ENCODE results near the gene PERM1. TPM values are rescaled to one million over a fixed set of nuclear protein-coding genes. Genes with fewer than 3 reads are reported as not detected.

The PERM1 gene
- total and polyA plus RNA-seq, 8 donors: 0.27 to 0.45 (median 0.36) TPM; not detected in 4

- Histone ChIP-seq H3K4me3 (no peak overlapping the region), H3K27ac (no peak overlapping the region), H3K4me1 (peaks cover 9 to 26% of the 10 kb centered on the region in 2 donors), H3K9me3 (no peaks in the 10 kb centered on the region), H3K36me3 (peaks cover 0 to 74% of the 10 kb centered on the region in 2 donors), H3K27me3 (peaks cover 23 to 31% of the 10 kb centered on the region in 2 donors)
- intact Hi-C loops (cut with DNase I): no loop called here
- DNase-seq: no peak
- TF ChIP-seq CTCF (IDR thresholded peaks at IDR 0.05): no peak
- ATAC-seq: no peak
These were observed 36.0 kb downstream of the PERM1 start for GRCh38 chr1:945688-946556.

- DNase-seq (peak in 3 of 4 donors; percentile 73 to 95 (median 91)), ATAC-seq (peak; percentile 22)
- intact Hi-C loops (cut with DNase I): no loop called here
- peaks cover 30 to 44% of the 10 kb centered on the region in 2 donors for H3K27me3 ChIP-seq
- H3K36me3 ChIP-seq: peaks cover 0 to 61% of the 10 kb centered on the region in 2 donors
- H3K9me3 ChIP-seq: no peaks in the 10 kb centered on the region
- no peak overlapping the region for H3K4me3 ChIP-seq
- peak overlapping the region in 1 of 2 donors; percentile 76 for H3K27ac ChIP-seq
- H3K4me1 ChIP-seq: peaks cover 18 to 39% of the 10 kb centered on the region in 2 donors
- TF ChIP-seq CTCF (IDR thresholded peaks at IDR 0.05): no peak
These were observed 37.3 kb downstream of the PERM1 start for GRCh38 chr1:944341-945325.

- Histone ChIP-seq H3K9me3 (no peaks in the 10 kb centered on the region), H3K4me3 (no peak overlapping the region), H3K36me3 (peaks cover 0 to 52% of the 10 kb centered on the region in 2 donors), H3K27me3 (peaks cover 35 to 52% of the 10 kb centered on the region in 2 donors), H3K4me1 (peaks cover 20 to 41% of the 10 kb centered on the region in 2 donors), H3K27ac (peak overlapping the region in 1 of 2 donors; percentile 76)
- DNase-seq (no peak), ATAC-seq (no peak)
- intact Hi-C loops (cut with DNase I): no loop called here
- TF ChIP-seq CTCF (IDR thresholded peaks at IDR 0.05): no peak
These were observed 38.1 kb downstream of the PERM1 start for GRCh38 chr1:943545-944340.

GRCh38 chr1:942864-943533 lies 38.9 kb downstream of the PERM1 start:
- no peak for TF ChIP-seq CTCF (IDR thresholded peaks at IDR 0.05)
- peak in 3 of 4 donors; percentile 58 to 76 (median 66) for DNase-seq
- Histone ChIP-seq H3K4me1 (peaks cover 20 to 41% of the 10 kb centered on the region in 2 donors), H3K27me3 (peaks cover 35 to 60% of the 10 kb centered on the region in 2 donors), H3K27ac (peak overlapping the region; percentile 28 to 76), H3K4me3 (peak overlapping the region in 1 of 2 donors; percentile 20), H3K36me3 (peaks cover 0 to 44% of the 10 kb centered on the region in 2 donors), H3K9me3 (no peaks in the 10 kb centered on the region)
- ATAC-seq: peak; percentile 2
- intact Hi-C loops (cut with DNase I): no loop called here

Data from left lung (tissue), 10 donors.